Subcutaneous abdominal adipose tissue (tissue), 5 donors: Measurements from ENCODE around the gene PSTPIP2.
A peak's percentile ranks its signal among the peaks of the same experiment; 100 is the strongest.
"Not testable (repeated sequence)": the region's sequence is repeated elsewhere in the genome, so short reads cannot be mapped to it uniquely, and the experiment has no call there.

Source experiments
- H3K27ac ChIP-seq: one replicate; pipeline ENCODE4 v1.7.0; 2013; ENCODE audit warnings: low read depth, mild to moderate bottlenecking, inconsistent platforms, low read length, moderate library complexity
- H3K27me3 ChIP-seq, 5 donors: one replicate each; pipeline ENCODE4 v1.7.0; 2013; ENCODE audit warnings: low read length in 5 of 5, inconsistent platforms in 1 of 5; ENCODE audit not compliant: control insufficient read depth in 5 of 5, insufficient read depth in 4 of 5
- H3K36me3 ChIP-seq, 5 donors: one replicate each; pipeline ENCODE4 v1.7.0; 2013; ENCODE audit warnings: low read length in 5 of 5; ENCODE audit not compliant: control insufficient read depth in 5 of 5, insufficient read depth in 5 of 5
- H3K4me1 ChIP-seq, 5 donors: one replicate each; pipeline ENCODE4 v1.7.0; 2013; ENCODE audit warnings: low read length in 5 of 5, mild to moderate bottlenecking in 3 of 5, moderate library complexity in 1 of 5; ENCODE audit not compliant: control insufficient read depth in 5 of 5, insufficient read depth in 5 of 5
- H3K4me3 ChIP-seq, 5 donors: one replicate each; pipeline ENCODE4 v1.7.0; 2013; ENCODE audit warnings: low read length in 5 of 5, low read depth in 1 of 5
- H3K9ac ChIP-seq, 5 donors: one replicate each; pipeline ENCODE4 v1.7.0; 2013; ENCODE audit warnings: low read length in 5 of 5, mild to moderate bottlenecking in 4 of 5, moderate library complexity in 3 of 5
- H3K9me3 ChIP-seq, 5 donors: one replicate each; pipeline ENCODE4 v1.7.0; 2013; ENCODE audit warnings: low read length in 5 of 5; ENCODE audit not compliant: control insufficient read depth in 5 of 5
- donor health status: healthy.
- donor health status: healthy.
- donor health status: healthy.
- donor health status: healthy.
- donor health status: healthy.

PSTPIP2 gene

DNA sequence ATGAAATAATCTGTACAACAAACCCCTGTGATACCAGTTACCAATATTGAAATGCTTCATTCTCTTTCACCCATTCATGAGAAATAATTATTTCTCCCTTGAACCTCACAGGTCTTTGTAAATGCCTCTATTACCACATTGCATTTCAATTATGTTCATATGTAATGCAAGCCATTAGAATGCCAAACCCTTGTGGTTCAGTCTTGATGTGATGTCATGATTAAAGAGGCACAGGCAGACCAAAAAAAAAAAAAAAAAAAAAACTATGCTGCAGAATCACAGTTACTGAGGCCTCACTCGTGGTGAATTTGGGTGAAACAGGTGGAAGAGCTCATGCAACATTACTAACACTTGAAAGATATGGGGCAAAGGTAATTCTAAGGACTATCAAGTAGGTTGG, 95.5 kb downstream of the PSTPIP2 start:
- Histone ChIP-seq H3K9ac (no peak overlapping the region), H3K9me3 (no peaks in the 10 kb centered on the region), H3K27ac (no peak overlapping the region), H3K4me3 (no peak overlapping the region), H3K4me1 (peaks cover 0 to 11% (median 4%) of the 10 kb centered on the region in 5 donors), H3K36me3 (no peaks in the 10 kb centered on the region), H3K27me3 (no peaks in the 10 kb centered on the region)

DNA sequence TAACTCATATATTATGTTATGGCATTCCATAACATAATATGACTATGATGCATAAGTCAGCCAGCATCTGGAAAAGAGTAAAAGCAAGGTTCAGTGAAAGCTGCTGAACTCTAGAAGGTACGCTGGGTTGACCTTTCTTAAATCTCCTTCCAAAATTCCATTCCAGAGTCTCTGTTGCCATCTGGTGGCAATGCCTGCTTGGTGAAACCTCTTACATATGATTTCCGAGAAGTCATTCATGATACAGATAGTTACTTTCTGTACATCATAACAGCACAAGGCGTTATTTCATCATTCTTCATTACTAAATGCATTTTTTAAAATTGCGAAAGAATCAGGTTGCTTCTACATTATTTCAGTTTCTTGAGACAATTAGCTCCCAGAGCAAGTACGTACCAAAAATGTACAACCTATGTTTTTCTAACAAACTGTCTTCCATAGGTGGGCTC, 97.9 kb downstream of the PSTPIP2 start:
- no peak overlapping the region for H3K4me3 ChIP-seq

DNA sequence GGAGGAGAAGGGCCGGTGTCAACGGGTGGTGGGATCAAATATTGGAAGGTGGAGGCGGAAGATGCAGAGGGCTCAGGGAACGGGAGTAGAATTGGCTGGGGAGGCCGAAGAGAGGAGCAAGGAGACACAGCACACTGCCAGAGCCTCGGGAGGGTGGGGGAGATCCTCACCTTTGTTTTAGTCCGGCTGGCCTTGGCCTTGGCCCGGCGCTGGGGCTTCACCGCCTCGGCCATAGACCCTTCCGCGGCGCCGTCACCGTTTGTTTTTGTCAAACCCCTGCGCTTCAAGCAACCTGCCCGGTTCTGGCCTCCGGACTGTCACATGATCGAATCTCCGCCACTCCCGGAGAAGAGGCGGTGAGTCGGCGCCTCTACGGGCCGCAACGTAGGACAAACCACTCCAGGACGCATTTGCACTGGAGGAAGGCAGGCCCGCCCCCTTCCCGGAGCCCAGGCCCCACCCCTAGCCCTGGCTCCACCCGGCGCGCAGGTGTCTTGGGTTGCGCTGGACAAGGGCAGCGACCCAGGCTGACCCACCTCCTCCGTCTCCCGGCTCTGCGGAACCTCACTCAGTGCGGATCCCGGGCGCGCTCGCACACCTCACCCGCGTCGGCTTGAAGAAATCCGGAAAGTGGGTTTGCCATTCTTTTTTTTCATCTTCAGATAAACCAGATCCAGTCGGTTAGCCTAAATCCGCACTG, 104.9 kb downstream of the PSTPIP2 start, which contains the start of gene EPG5:
TSS of gene EPG5 (minus strand) at position 323 of the 700 bp plus-strand sequence. CDS start at position 233, 90 bp downstream.
- no peaks in the 10 kb centered on the region for H3K9me3 ChIP-seq

More for the DNA sequence above, 97.9 kb downstream of the PSTPIP2 start:
- no peaks in the 10 kb centered on the region for H3K9me3 ChIP-seq
- peaks cover 0 to 4% (median 0%) of the 10 kb centered on the region in 5 donors for H3K4me1 ChIP-seq
- H3K9ac ChIP-seq, result no peak overlapping the region
- H3K27ac ChIP-seq, result no peak overlapping the region
- H3K36me3 ChIP-seq, result no peaks in the 10 kb centered on the region
- no peaks in the 10 kb centered on the region for H3K27me3 ChIP-seq

DNA sequence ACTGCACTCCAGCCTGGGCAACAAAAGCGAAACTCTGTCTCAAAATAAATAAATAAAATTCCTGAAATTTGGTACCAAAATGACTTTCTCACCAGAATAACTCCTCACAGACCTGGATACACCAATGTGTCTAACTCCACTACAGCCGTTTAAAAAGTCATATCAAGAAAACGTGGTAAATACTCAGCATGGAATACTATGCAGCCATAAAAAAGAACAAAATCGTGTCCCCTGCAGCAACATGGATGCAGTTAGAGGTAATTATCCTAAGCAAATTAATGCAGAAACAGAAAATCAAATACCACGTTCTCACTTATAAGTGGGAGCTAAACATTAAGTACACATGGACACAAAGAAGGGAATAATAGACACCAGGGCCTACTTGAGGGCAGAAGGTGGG, 107.1 kb downstream of the PSTPIP2 start:
- H3K4me1 ChIP-seq, result peaks cover 0 to 21% (median 19%) of the 10 kb centered on the region in 5 donors
- H3K27ac ChIP-seq, result not testable (repeated sequence)

More for the DNA sequence above, 104.9 kb downstream of the PSTPIP2 start, which contains the start of gene EPG5:
- peak within 1 kb of the TSS; percentile 95 to 99 (median 97) for H3K9ac ChIP-seq
- H3K27ac ChIP-seq, result peak within 1 kb of the TSS; percentile 80
- H3K27me3 ChIP-seq, result no peaks in the 10 kb centered on the region
- peaks cover 0 to 21% (median 16%) of the 10 kb centered on the region in 5 donors for H3K4me1 ChIP-seq
- H3K4me3 ChIP-seq, result peak within 1 kb of the TSS; percentile 86 to 99 (median 97)
- H3K36me3 ChIP-seq, result no peaks in the 10 kb centered on the region

DNA sequence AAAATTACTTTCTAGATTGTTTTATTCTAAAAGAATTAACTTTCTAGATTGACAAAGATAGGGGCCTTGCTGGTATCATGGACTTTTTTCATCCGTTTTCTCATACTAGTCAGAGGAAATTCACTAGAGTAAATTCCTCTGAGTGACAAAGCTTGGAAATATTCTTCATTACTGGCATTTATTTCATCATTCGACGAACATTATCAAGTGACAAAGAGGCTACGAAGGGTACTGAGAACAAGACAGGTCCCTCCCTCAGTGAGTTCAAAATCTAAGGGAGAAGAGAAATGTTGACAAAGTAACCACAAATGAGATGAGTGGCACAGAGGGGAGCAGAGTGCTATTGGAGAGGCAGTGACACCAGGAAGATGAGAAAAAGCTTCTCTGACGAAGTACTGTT, 109.2 kb downstream of the PSTPIP2 start:
- no peak overlapping the region for H3K27ac ChIP-seq
- peaks cover 0 to 20% (median 17%) of the 10 kb centered on the region in 5 donors for H3K4me1 ChIP-seq
- H3K36me3 ChIP-seq, result peaks cover 0 to 4% (median 0%) of the 10 kb centered on the region in 5 donors
- H3K9ac ChIP-seq, result no peak overlapping the region
- no peak overlapping the region for H3K4me3 ChIP-seq
- no peaks in the 10 kb centered on the region for H3K27me3 ChIP-seq
- H3K9me3 ChIP-seq, result no peaks in the 10 kb centered on the region

More for the DNA sequence above, 107.1 kb downstream of the PSTPIP2 start:
- not testable (repeated sequence) for H3K4me3 ChIP-seq, H3K36me3 ChIP-seq, H3K27me3 ChIP-seq, H3K9me3 ChIP-seq, H3K9ac ChIP-seq

DNA sequence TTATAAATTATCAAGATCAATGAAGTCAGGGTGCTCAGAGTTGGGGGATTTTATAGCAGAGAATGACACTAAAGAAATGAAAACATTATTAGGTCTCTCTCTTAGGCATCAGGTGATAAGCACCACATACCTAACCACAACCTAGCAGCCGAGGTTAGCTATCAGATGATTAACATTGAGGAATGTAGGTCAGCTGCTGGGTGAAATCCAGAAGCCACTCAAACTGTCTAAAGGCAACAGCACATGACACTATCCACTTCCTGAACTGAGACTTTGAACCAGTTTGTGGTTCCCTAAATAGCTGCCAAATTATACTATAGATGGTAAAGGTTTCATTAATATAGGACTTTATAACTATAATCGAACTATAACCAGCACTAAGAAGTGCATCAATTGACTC, 109.6 kb downstream of the PSTPIP2 start:
- Histone ChIP-seq H3K4me3 (no peak overlapping the region), H3K27ac (no peak overlapping the region), H3K27me3 (no peaks in the 10 kb centered on the region), H3K9ac (no peak overlapping the region), H3K4me1 (peaks cover 0 to 16% (median 13%) of the 10 kb centered on the region in 5 donors), H3K36me3 (peaks cover 0 to 4% (median 0%) of the 10 kb centered on the region in 5 donors), H3K9me3 (no peaks in the 10 kb centered on the region)

DNA sequence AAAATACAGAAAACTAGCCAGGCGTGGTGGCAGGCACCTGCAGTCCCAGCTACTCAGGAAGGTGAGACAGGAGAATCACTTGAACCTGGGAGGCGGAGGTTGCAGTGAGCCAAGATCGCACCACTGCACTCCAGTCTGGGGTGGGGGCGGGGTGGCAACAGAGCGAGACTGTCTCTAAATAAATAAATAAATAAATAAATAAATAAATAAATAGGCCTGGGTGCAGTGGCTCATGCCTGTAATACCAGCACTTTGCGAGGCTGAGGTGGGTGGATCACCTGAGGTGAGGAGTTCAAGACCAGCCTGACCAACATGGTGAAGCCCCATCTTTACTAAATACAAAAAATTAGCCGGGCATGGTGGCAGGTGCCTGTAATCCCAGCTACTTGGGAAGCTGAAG, 112.6 kb downstream of the PSTPIP2 start:
- H3K27me3 ChIP-seq, H3K27ac ChIP-seq, H3K9me3 ChIP-seq, H3K4me3 ChIP-seq, H3K4me1 ChIP-seq, H3K9ac ChIP-seq: not testable (repeated sequence)
- peaks cover 3 to 11% (median 6%) of the 10 kb centered on the region in 5 donors for H3K36me3 ChIP-seq

DNA sequence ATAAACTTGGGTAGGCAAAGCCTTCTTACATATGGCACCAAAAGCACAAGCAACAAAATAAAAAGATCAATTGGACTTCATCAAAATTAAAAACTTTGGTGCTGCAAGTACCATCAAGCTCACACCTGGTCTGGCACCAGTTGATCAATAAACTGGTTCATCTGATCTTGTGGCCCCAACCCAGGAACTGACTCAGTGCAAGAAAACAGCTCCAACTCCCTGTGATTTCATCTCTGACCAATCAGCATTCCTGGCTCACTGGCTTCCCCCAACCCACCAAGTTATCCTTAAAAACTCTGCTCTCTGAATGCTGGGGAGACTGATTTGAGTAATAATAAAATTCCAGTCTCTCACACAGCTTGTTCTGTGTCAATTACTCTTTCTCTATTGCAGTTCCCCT, 113.3 kb downstream of the PSTPIP2 start:
- H3K27ac ChIP-seq, result no peak overlapping the region
- H3K9me3 ChIP-seq, result no peaks in the 10 kb centered on the region
- H3K4me1 ChIP-seq, result peaks cover 0 to 10% (median 0%) of the 10 kb centered on the region in 5 donors
- H3K4me3 ChIP-seq, result no peak overlapping the region
- H3K27me3 ChIP-seq, result no peaks in the 10 kb centered on the region
- no peak overlapping the region for H3K9ac ChIP-seq
- peaks cover 3 to 18% (median 14%) of the 10 kb centered on the region in 5 donors for H3K36me3 ChIP-seq

DNA sequence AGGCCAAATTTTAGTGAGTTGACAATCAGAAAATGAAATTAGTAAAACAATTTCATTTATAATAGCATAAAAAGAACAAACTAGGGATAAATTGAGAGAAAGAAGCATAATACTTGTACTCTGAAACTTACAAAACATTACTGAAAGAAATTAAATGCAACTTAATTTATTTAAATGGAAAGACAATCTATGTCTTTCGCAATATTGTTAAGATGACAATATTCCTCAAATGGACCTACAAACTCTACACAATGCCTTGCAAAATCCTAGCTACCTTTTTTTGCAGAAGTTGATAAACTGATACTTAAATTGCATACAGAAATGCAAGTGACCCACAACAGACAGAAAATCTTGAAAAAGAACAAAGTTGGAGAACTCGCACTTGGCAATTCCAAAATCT, 114.0 kb downstream of the PSTPIP2 start:
- H3K27me3 ChIP-seq, result no peaks in the 10 kb centered on the region
- H3K9me3 ChIP-seq, result no peaks in the 10 kb centered on the region
- peaks cover 0 to 10% (median 0%) of the 10 kb centered on the region in 5 donors for H3K4me1 ChIP-seq
- H3K36me3 ChIP-seq, result peaks cover 8 to 24% (median 21%) of the 10 kb centered on the region in 5 donors
- H3K4me3 ChIP-seq, result no peak overlapping the region
- H3K9ac ChIP-seq, result no peak overlapping the region
- H3K27ac ChIP-seq, result no peak overlapping the region

DNA sequence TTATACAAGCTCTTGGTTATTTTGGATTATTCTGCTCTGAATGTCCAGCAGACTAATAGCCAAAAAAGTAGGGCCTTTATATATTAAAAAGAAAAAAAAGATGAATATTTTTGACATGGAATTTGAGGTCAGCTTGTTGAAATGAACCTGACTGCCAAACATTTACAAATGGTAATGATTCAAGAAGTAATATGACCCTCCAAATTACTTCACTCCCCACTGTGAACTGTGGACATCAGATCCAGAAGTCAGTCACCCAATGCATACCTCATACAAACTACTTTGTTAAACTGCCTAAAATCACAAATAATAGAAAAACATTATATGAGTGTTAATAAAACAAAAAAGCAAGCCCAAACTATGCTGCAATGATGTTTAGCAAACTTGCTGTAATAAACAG, 115.0 kb downstream of the PSTPIP2 start:
- Histone ChIP-seq H3K9ac (no peak overlapping the region), H3K9me3 (no peaks in the 10 kb centered on the region), H3K4me1 (peaks cover 0 to 10% (median 0%) of the 10 kb centered on the region in 5 donors), H3K4me3 (no peak overlapping the region), H3K27ac (peak overlapping the region; percentile 44), H3K27me3 (no peaks in the 10 kb centered on the region), H3K36me3 (peaks cover 14 to 31% (median 28%) of the 10 kb centered on the region in 5 donors)
